IMR-90 (cell line): ENCODE data around the gene MEF2C. TPM values are rescaled to one million over a fixed set of nuclear protein-coding genes. Genes with fewer than 3 reads are reported as not detected.

Experiments used
- ATAC-seq: fragments of 200-7000 bp; cut with Tn5 transposase; 2 replicates; pipeline ENCODE4 v1.9.1; 2020; ENCODE audit warnings: low read depth, mild to moderate bottlenecking, moderate library complexity
- BruUV-seq: library from RNA; stranded (reverse); fragments of 400-500 nt; replicated peaks from 2 replicates; lab custom pipeline; 2021; lab: Mats Ljungman, UMichigan
- CTCF ChIA-PET: fragments of 300-600 bp; formaldehyde crosslinking; extraction: SDS; loops from one replicate; lab custom pipeline; 2021; ENCODE audit warnings: antibody characterized with exemption; lab: Yijun Ruan, JAX
- POLR2A ChIA-PET: fragments of 300-600 bp; sonication (Branson Sonifier 250); formaldehyde crosslinking; loops from one replicate; lab custom pipeline; 2022; ENCODE audit warnings: antibody characterized with exemption; ENCODE audit not compliant: unreplicated experiment; lab: Charles Lee
- DNase-seq: peaks from one replicate; pipeline ENCODE4 v3.0.0; 2013
- H2AFZ ChIP-seq: replicated peaks from 2 replicates; pipeline ENCODE3; 2013; ENCODE audit warnings: low read length, mild to moderate bottlenecking; ENCODE audit not compliant: poor library complexity
- H2AK5ac ChIP-seq: 2 replicates; pipeline ENCODE4 v1.6.1; 2013; ENCODE audit warnings: low read depth, low read length, inconsistent platforms
- H2AK9ac ChIP-seq: replicated peaks from 2 replicates; pipeline ENCODE3; 2013; ENCODE audit warnings: mild to moderate bottlenecking, low read depth, low read length, moderate library complexity; ENCODE audit not compliant: poor library complexity
- H2BK120ac ChIP-seq: 2 replicates; pipeline ENCODE4 v1.6.1; 2013; ENCODE audit warnings: low read depth, low read length, inconsistent platforms
- H2BK15ac ChIP-seq: 3 replicates; pipeline ENCODE4 v1.6.1; 2013; ENCODE audit warnings: low read depth, low read length, inconsistent platforms
- H2BK20ac ChIP-seq: 2 replicates; pipeline ENCODE4 v1.6.1; 2013; ENCODE audit warnings: low read depth, mild to moderate bottlenecking, inconsistent platforms, low read length, moderate library complexity
- H2BK5ac ChIP-seq: 2 replicates; pipeline ENCODE4 v1.6.1; 2013; ENCODE audit warnings: mild to moderate bottlenecking, low read depth, low read length, inconsistent platforms; ENCODE audit not compliant: poor library complexity, severe bottlenecking
- H3K14ac ChIP-seq: replicated peaks from 2 replicates; pipeline ENCODE4 v1.6.1; 2013; ENCODE audit warnings: low read depth, low read length, inconsistent platforms
- H3K18ac ChIP-seq: 2 replicates; pipeline ENCODE4 v1.6.1; 2013; ENCODE audit warnings: low read depth, low read length, control low read depth
- H3K23ac ChIP-seq: 2 replicates; pipeline ENCODE4 v1.6.1; 2013; ENCODE audit warnings: low read depth, low read length, inconsistent platforms
- H3K27ac ChIP-seq: 2 replicates; pipeline ENCODE4 v1.5.1; 2013; ENCODE audit warnings: mild to moderate bottlenecking, control low read depth, low read length; ENCODE audit not compliant: insufficient read depth
- H3K27me3 ChIP-seq: 2 replicates; pipeline ENCODE4 v1.6.1; 2013; ENCODE audit warnings: low read length; ENCODE audit not compliant: control insufficient read depth, insufficient read depth
- H3K36me3 ChIP-seq: 2 replicates; pipeline ENCODE4 v1.6.1; 2013; ENCODE audit warnings: low read length, mixed read lengths; ENCODE audit not compliant: control insufficient read depth, insufficient read depth
- H3K4ac ChIP-seq: 2 replicates; pipeline ENCODE4 v1.6.1; 2013; ENCODE audit warnings: low read depth, low read length, inconsistent platforms
- H3K4me1 ChIP-seq: 2 replicates; pipeline ENCODE4 v1.6.1; 2013; ENCODE audit warnings: low read length, mixed read lengths; ENCODE audit not compliant: control insufficient read depth, insufficient read depth
- H3K4me2 ChIP-seq: 2 replicates; pipeline ENCODE4 v1.6.1; 2013; ENCODE audit warnings: low read depth, mild to moderate bottlenecking, control low read depth, low read length, moderate library complexity
- H3K4me3 ChIP-seq: 2 replicates; pipeline ENCODE4 v1.5.1; 2013; ENCODE audit warnings: low read depth, mild to moderate bottlenecking, control low read depth, low read length, moderate library complexity; ENCODE audit not compliant: insufficient read depth
- H3K56ac ChIP-seq: 2 replicates; pipeline ENCODE4 v1.6.1; 2013; ENCODE audit warnings: low read length, inconsistent platforms; ENCODE audit not compliant: insufficient read depth; ENCODE audit errors: extremely low read depth
- H3K79me1 ChIP-seq, 2 experiments: 2 replicates each; pipeline ENCODE4 v1.6.1; 2013; ENCODE audit warnings: low read length in 2 of 2, inconsistent platforms in 1 of 2, low read depth in 1 of 2
- H3K9ac ChIP-seq: 2 replicates; pipeline ENCODE4 v1.6.1; 2013; ENCODE audit warnings: low read depth, low read length, control low read depth
- H3K9me1 ChIP-seq: 2 replicates; pipeline ENCODE4 v1.6.1; 2013; ENCODE audit warnings: low read length, inconsistent platforms; ENCODE audit not compliant: insufficient read depth
- H3K9me3 ChIP-seq: 2 replicates; pipeline ENCODE4 v1.6.1; 2013; ENCODE audit warnings: low read length; ENCODE audit not compliant: control insufficient read depth, insufficient read depth
- H4K20me1 ChIP-seq: 2 replicates; pipeline ENCODE4 v1.6.1; 2013; ENCODE audit warnings: low read length, inconsistent platforms; ENCODE audit not compliant: insufficient read depth
- H4K5ac ChIP-seq: 2 replicates; pipeline ENCODE4 v1.6.1; 2013; ENCODE audit warnings: mild to moderate bottlenecking, low read depth, low read length, control low read depth
- H4K8ac ChIP-seq, 2 experiments: 2 replicates each; pipeline ENCODE4 v1.6.1; 2013; ENCODE audit warnings: low read depth in 2 of 2, low read length in 2 of 2, control low read depth in 1 of 2, inconsistent platforms in 1 of 2
- H4K91ac ChIP-seq: 2 replicates; pipeline ENCODE4 v1.6.1; 2013; ENCODE audit warnings: low read depth, low read length, inconsistent platforms; ENCODE audit not compliant: insufficient read depth
- CHD1 ChIP-seq: IDR thresholded peaks from 2 replicates; pipeline ENCODE4 v1.6.1; 2012; ENCODE audit warnings: low read depth, low read length, improper control_type of control experiment
- FOS ChIP-seq: fragments of 150-350 bp; IDR thresholded peaks from 2 replicates; pipeline ENCODE4 v1.6.1; 2016; ENCODE audit warnings: low read depth, low read length
- RAD21 ChIP-seq: IDR thresholded peaks from 2 replicates; pipeline ENCODE4 v1.6.1; 2012; ENCODE audit warnings: low read length, improper control_type of control experiment
- RCOR1 ChIP-seq: IDR thresholded peaks from 2 replicates; pipeline ENCODE4 v1.6.1; 2012; ENCODE audit warnings: mild to moderate bottlenecking, low read length, improper control_type of control experiment; ENCODE audit not compliant: insufficient replicate concordance
- RFX5 ChIP-seq: IDR thresholded peaks from 2 replicates; pipeline ENCODE4 v1.8.0; 2012; ENCODE audit warnings: low read depth, mild to moderate bottlenecking, low read length, moderate library complexity
- WGBS, 2 experiments: methylation state at CpG; one replicate each; pipeline versions ENCODE4 v1.1.5 to v1.1.7; 2013; ENCODE audit warnings: missing lambda C conversion rate in 2 of 2; ENCODE audit not compliant: insufficient read length in 1 of 2; ENCODE audit errors: extremely low coverage in 2 of 2; 5-methylcytosine and 5-hydroxymethylcytosine counted together
- dilution Hi-C: fragments of 300-500 bp; cut with HindIII; formaldehyde crosslinking; loops from one replicate; pipeline ENCODE4 v1.14.3; 2018; ENCODE audit warnings: low sequenced_read_pairs; ENCODE audit not compliant: unreplicated experiment
- in situ Hi-C: fragments of 300-500 bp; cut with MboI; formaldehyde crosslinking; loops from 3 replicates; pipeline ENCODE4 v1.14.3; 2019; ENCODE audit warnings: low sequenced_read_pairs, inconsistent platforms, mixed read lengths
- intact Hi-C: fragments of 100-400 bp; cut with micrococcal nuclease; formaldehyde crosslinking; loops from 2 replicates; pipeline ENCODE4 v1.10.0; 2022
- polyA plus RNA-seq, 3 experiments: library from polyadenylated mRNA; depleted of rRNA; stranded (reverse); fragments of >200 nt; gene quantifications; 2 replicates each; pipeline ENCODE4 v1.2.3, GENCODE V29; 2012; ENCODE audit warnings: low replicate concordance in 1 of 3
- total RNA-seq: library from RNA; depleted of rRNA; stranded (reverse); fragments of >200 nt; gene quantifications from 2 replicates; pipeline ENCODE4 v1.2.3, GENCODE V29; 2012

Gene MEF2C
- total and polyA plus RNA-seq, 2 of the 4 experiments (the other 2 are of a cell fraction) = 1.5 to 6.8 TPM

DNA sequence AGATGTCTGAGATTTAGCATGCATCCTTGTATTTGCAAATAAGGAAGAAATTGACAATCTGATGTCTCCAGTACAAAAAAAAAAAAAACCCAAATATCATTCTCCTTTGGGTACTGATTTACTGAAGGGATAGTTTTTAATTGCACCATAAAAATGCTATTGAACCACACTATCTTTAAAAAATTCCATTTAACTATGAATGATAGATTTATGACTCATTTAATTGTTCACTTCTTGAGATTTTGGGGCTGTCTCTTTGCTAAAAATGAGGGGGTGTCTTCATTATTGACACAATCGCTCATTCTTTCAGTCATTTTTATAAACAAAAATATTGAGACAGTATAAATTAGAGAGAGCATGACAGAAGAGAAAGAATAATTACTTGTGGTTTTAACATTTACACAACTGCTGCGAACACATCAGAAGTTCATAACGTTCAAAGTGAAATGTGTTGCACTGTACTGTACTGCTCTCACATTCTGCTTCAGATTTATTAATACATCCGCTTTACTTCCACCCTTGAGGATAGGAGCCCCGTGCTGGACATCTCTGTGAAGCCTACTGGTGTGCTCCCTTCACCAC is 142.3 kb downstream of the MEF2C start:
- H3K9ac ChIP-seq = no peak overlapping the region
- H3K4me1 ChIP-seq = no peaks in the 10 kb centered on the region
- ATAC-seq (no peak), DNase-seq (no peak)
- H3K14ac ChIP-seq = no peak overlapping the region
- H2AFZ ChIP-seq = no peak overlapping the region
- no peak overlapping the region for H3K4me3 ChIP-seq
- H4K8ac ChIP-seq = no peak overlapping the region
- in situ Hi-C loops (no loop called here), dilution Hi-C loops (no loop called here), intact Hi-C loops (no loop called here)
- no peaks in the 10 kb centered on the region for H4K20me1 ChIP-seq
- H3K56ac ChIP-seq = no peak overlapping the region
- POLR2A ChIA-PET = no interaction called here
- CTCF ChIA-PET = interaction anchor here (0.8 kb wide), 1 partner anchor 12 kb away, joined by 3 read pairs; no protein-coding TSS in a partner anchor
- H3K9me3 ChIP-seq = no peaks in the 10 kb centered on the region
- H2AK5ac ChIP-seq = no peak overlapping the region
- H3K79me1 ChIP-seq = no peaks in the 10 kb centered on the region
- H3K27ac ChIP-seq = no peak overlapping the region
- no peak overlapping the region for H4K5ac ChIP-seq
- H4K91ac ChIP-seq = no peak overlapping the region
- no peak overlapping the region for H3K4ac ChIP-seq
- no peak overlapping the region for H2BK5ac ChIP-seq
- H3K36me3 ChIP-seq = no peaks in the 10 kb centered on the region
- no CpG with 5 or more reads among the region's 5 CpGs for WGBS, 2 experiments
- H2BK120ac ChIP-seq = no peak overlapping the region
- no peaks in the 10 kb centered on the region for H3K27me3 ChIP-seq
- no peak for TF ChIP-seq CHD1
- TF ChIP-seq RAD21 = no peak
- TF ChIP-seq FOS = no peak
- TF ChIP-seq RFX5 = no peak
- TF ChIP-seq RCOR1 = no peak
- no peak overlapping the region for H3K23ac ChIP-seq
- H3K18ac ChIP-seq = no peak overlapping the region
- BruUV-seq = no TSS peak
- no peak overlapping the region for H2BK20ac ChIP-seq
- H2BK15ac ChIP-seq = no peak overlapping the region
- no peak overlapping the region for H3K4me2 ChIP-seq
- H3K9me1 ChIP-seq = no peaks in the 10 kb centered on the region
- no peak overlapping the region for H2AK9ac ChIP-seq
